HEK293 (cell line): ENCODE data around the gene PKD2L1.

Experiments used
- CTCF ChIA-PET: fragments of 350-600 bp; formaldehyde crosslinking; extraction: SDS; loops from one replicate; lab custom pipeline; 2021; ENCODE audit warnings: antibody characterized with exemption; lab: Yijun Ruan, JAX
- POLR2A ChIA-PET: fragments of 300-600 bp; formaldehyde crosslinking; extraction: SDS; loops from one replicate; lab custom pipeline; 2020; ENCODE audit warnings: antibody characterized with exemption, inconsistent platforms; lab: Yijun Ruan, JAX
- H3K27ac ChIP-seq: fragments of 200-500 bp; sonication (Bioruptor generic); 2 replicates; pipeline ENCODE4 v1.5.1; 2014; ENCODE audit warnings: low read depth, low read length, control low read depth, inconsistent platforms; ENCODE audit errors: extremely low read depth
- H3K36me3 ChIP-seq, 2 experiments: fragments of 200-500 bp in 1 of 2; sonication (Bioruptor generic) in 1 of 2; 1 replicate in 1 of 2; 2 replicates in 1 of 2; pipeline ENCODE4 v1.5.1; 2014 to 2017; ENCODE audit warnings: inconsistent platforms in 2 of 2, low read length in 2 of 2; ENCODE audit not compliant: control insufficient read depth in 2 of 2, insufficient read depth in 1 of 2
- H3K4me1 ChIP-seq: fragments of 200-500 bp; sonication (Bioruptor generic); 2 replicates; pipeline ENCODE4 v1.5.1; 2014; ENCODE audit warnings: mild to moderate bottlenecking, low read length, inconsistent platforms; ENCODE audit not compliant: control insufficient read depth, insufficient read depth
- H3K4me3 ChIP-seq: 2 replicates; pipeline ENCODE4 v1.5.1; 2011; ENCODE audit warnings: low read depth, mild to moderate bottlenecking, control low read depth, low read length, moderate library complexity
- H3K9me3 ChIP-seq: fragments of 200-500 bp; sonication (Bioruptor generic); 2 replicates; pipeline ENCODE4 v1.5.1; 2014; ENCODE audit warnings: low read depth, low read length, inconsistent platforms; ENCODE audit not compliant: control insufficient read depth, insufficient read depth
- IKZF3 ChIP-seq: fragments of 450-650 bp; IDR thresholded peaks from 2 replicates; pipeline ENCODE4 v1.5.0; 2018; ENCODE audit warnings: missing biosample characterization, mild to moderate bottlenecking, missing genetic modification characterization, moderate library complexity
- RBAK ChIP-seq: fragments of 450-650 bp; formaldehyde crosslinking; IDR thresholded peaks from 2 replicates; pipeline ENCODE4 v1.5.1; 2016; ENCODE audit warnings: missing biosample characterization, missing genetic modification characterization
- SP2 ChIP-seq: fragments of 450-650 bp; formaldehyde crosslinking; IDR thresholded peaks from 2 replicates; pipeline ENCODE4 v1.5.1; 2016; ENCODE audit warnings: missing biosample characterization, missing genetic modification characterization
- ZBTB1 ChIP-seq: fragments of 450-650 bp; formaldehyde crosslinking; IDR thresholded peaks from 2 replicates; pipeline ENCODE4 v1.5.1; 2016; ENCODE audit warnings: missing biosample characterization, missing genetic modification characterization
- ZBTB10 ChIP-seq: fragments of 450-650 bp; formaldehyde crosslinking; IDR thresholded peaks from 2 replicates; pipeline ENCODE4 v1.5.1; 2016; ENCODE audit warnings: missing biosample characterization, missing genetic modification characterization
- ZFP69B ChIP-seq: fragments of 450-650 bp; formaldehyde crosslinking; IDR thresholded peaks from 2 replicates; pipeline ENCODE4 v1.5.1; 2016; ENCODE audit warnings: missing biosample characterization, missing genetic modification characterization
- ZIC2 ChIP-seq: fragments of 450-650 bp; formaldehyde crosslinking; IDR thresholded peaks from 2 replicates; pipeline ENCODE4 v1.5.1; 2016; ENCODE audit warnings: missing biosample characterization, missing genetic modification characterization
- ZNF114 ChIP-seq: fragments of 450-650 bp; formaldehyde crosslinking; IDR thresholded peaks from 2 replicates; pipeline ENCODE4 v1.5.0; 2017; ENCODE audit warnings: missing biosample characterization, missing genetic modification characterization
- ZNF16 ChIP-seq: fragments of 450-650 bp; formaldehyde crosslinking; IDR thresholded peaks from 2 replicates; pipeline ENCODE4 v1.5.1; 2016; ENCODE audit warnings: low read depth, missing biosample characterization, missing genetic modification characterization
- ZNF214 ChIP-seq: fragments of 450-650 bp; formaldehyde crosslinking; IDR thresholded peaks from 2 replicates; pipeline ENCODE4 v1.5.1; 2017; ENCODE audit warnings: missing biosample characterization, mild to moderate bottlenecking, missing genetic modification characterization, borderline replicate concordance
- ZNF23 ChIP-seq: fragments of 450-650 bp; formaldehyde crosslinking; IDR thresholded peaks from 2 replicates; pipeline ENCODE4 v1.5.1; 2016; ENCODE audit warnings: missing biosample characterization, missing genetic modification characterization, borderline replicate concordance
- ZNF341 ChIP-seq: fragments of 450-650 bp; formaldehyde crosslinking; IDR thresholded peaks from 2 replicates; pipeline ENCODE4; 2016; ENCODE audit warnings: low read depth, missing biosample characterization, missing genetic modification characterization
- ZNF416 ChIP-seq: fragments of 450-650 bp; formaldehyde crosslinking; IDR thresholded peaks from 2 replicates; pipeline ENCODE4 v1.5.1; 2016; ENCODE audit warnings: missing biosample characterization, missing genetic modification characterization
- ZNF473 ChIP-seq: fragments of 450-650 bp; formaldehyde crosslinking; IDR thresholded peaks from 2 replicates; pipeline ENCODE4 v1.5.1; 2017; ENCODE audit warnings: missing biosample characterization, missing genetic modification characterization
- ZNF488 ChIP-seq: fragments of 450-650 bp; formaldehyde crosslinking; IDR thresholded peaks from 2 replicates; pipeline ENCODE4 v1.5.1; 2016; ENCODE audit warnings: missing biosample characterization, missing genetic modification characterization
- ZNF521 ChIP-seq: fragments of 450-650 bp; formaldehyde crosslinking; IDR thresholded peaks from 2 replicates; pipeline ENCODE4 v1.5.1; 2017; ENCODE audit warnings: missing biosample characterization, mild to moderate bottlenecking, missing genetic modification characterization
- ZNF560 ChIP-seq: fragments of 450-650 bp; formaldehyde crosslinking; IDR thresholded peaks from 2 replicates; pipeline ENCODE4 v1.5.1; 2017; ENCODE audit warnings: missing biosample characterization, missing genetic modification characterization, borderline replicate concordance
- ZNF664 ChIP-seq: fragments of 450-650 bp; formaldehyde crosslinking; IDR thresholded peaks from 2 replicates; pipeline ENCODE4 v1.5.1; 2016; ENCODE audit warnings: missing biosample characterization, missing genetic modification characterization
- ZNF791 ChIP-seq: fragments of 450-650 bp; formaldehyde crosslinking; IDR thresholded peaks from 2 replicates; pipeline ENCODE4 v1.5.1; 2016; ENCODE audit warnings: missing biosample characterization, missing genetic modification characterization
- ZNF792 ChIP-seq: fragments of 450-650 bp; formaldehyde crosslinking; IDR thresholded peaks from 2 replicates; pipeline ENCODE4 v1.5.1; 2016; ENCODE audit warnings: missing biosample characterization, missing genetic modification characterization
- TF ChIP-seq, protein P1 (sequence below): fragments of 450-650 bp; formaldehyde crosslinking; IDR thresholded peaks from 2 replicates; pipeline ENCODE4 v1.5.1; 2016; ENCODE audit warnings: missing biosample characterization, missing genetic modification characterization
- TF ChIP-seq, protein P2 (sequence below): fragments of 450-650 bp; formaldehyde crosslinking; IDR thresholded peaks from 2 replicates; pipeline ENCODE4 v1.5.1; 2016; ENCODE audit warnings: missing biosample characterization, missing genetic modification characterization
- TF ChIP-seq, protein P3 (sequence below): fragments of 450-650 bp; formaldehyde crosslinking; IDR thresholded peaks from 2 replicates; pipeline ENCODE4 v1.5.1; 2016; ENCODE audit warnings: missing biosample characterization, missing genetic modification characterization

Gene PKD2L1

DNA sequence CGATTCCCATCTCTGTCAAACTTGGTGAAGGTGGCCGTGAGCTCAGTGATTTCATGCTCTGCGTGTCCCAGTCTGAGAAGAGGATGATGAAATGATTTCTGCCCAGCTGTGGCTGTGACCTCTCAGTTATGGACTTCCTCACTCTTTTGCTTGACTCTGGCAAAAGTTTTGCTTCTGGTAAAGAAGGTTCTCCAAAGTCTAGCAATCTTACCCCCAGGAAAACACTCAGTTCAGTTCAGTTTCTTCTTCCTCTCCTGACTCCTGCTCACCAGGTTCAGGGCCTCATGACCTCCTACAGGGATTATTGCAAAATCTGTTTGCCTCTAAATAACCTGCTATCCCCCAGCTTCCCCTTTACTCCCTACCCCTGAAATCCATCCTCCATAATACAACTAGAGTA, 38.7 kb downstream of the PKD2L1 start (continued):
- TF ChIP-seq ZIC2 (tag by site-specific recombination) (no peak), ZNF114 (tag by site-specific recombination) (no peak)
- TF ChIP-seq, protein P1, sequence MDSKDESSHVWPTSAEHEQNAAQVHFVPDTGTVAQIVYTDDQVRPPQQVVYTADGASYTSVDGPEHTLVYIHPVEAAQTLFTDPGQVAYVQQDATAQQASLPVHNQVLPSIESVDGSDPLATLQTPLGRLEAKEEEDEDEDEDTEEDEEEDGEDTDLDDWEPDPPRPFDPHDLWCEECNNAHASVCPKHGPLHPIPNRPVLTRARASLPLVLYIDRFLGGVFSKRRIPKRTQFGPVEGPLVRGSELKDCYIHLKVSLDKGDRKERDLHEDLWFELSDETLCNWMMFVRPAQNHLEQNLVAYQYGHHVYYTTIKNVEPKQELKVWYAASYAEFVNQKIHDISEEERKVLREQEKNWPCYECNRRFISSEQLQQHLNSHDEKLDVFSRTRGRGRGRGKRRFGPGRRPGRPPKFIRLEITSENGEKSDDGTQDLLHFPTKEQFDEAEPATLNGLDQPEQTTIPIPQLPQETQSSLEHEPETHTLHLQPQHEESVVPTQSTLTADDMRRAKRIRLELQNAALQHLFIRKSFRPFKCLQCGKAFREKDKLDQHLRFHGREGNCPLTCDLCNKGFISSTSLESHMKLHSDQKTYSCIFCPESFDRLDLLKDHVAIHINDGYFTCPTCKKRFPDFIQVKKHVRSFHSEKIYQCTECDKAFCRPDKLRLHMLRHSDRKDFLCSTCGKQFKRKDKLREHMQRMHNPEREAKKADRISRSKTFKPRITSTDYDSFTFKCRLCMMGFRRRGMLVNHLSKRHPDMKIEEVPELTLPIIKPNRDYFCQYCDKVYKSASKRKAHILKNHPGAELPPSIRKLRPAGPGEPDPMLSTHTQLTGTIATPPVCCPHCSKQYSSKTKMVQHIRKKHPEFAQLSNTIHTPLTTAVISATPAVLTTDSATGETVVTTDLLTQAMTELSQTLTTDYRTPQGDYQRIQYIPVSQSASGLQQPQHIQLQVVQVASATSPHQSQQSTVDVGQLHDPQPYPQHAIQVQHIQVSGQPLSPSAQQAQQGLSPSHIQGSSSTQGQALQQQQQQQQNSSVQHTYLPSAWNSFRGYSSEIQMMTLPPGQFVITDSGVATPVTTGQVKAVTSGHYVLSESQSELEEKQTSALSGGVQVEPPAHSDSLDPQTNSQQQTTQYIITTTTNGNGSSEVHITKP = no peak

GRCh38 chr10:100289641-100290040, 40.4 kb downstream of the PKD2L1 start:
- ChIA-PET POLR2A (no interaction called here), CTCF (interaction anchor here (1.1 kb wide), 1 partner anchor 53 kb away, joined by 3 read pairs; no protein-coding TSS in a partner anchor)
- no peaks in the 10 kb centered on the region for H3K4me1 ChIP-seq
- H3K4me3 ChIP-seq = no peak overlapping the region
- no peak for TF ChIP-seq ZNF416 (tag by site-specific recombination)
- no peak for TF ChIP-seq ZNF214 (tag by site-specific recombination)
- H3K27ac ChIP-seq = no peak overlapping the region
- H3K36me3 ChIP-seq = peaks cover 0 to 4% of the 10 kb centered on the region in 2 experiments; a peak in 1 of 3 replicates
- no peaks in the 10 kb centered on the region for H3K9me3 ChIP-seq

DNA sequence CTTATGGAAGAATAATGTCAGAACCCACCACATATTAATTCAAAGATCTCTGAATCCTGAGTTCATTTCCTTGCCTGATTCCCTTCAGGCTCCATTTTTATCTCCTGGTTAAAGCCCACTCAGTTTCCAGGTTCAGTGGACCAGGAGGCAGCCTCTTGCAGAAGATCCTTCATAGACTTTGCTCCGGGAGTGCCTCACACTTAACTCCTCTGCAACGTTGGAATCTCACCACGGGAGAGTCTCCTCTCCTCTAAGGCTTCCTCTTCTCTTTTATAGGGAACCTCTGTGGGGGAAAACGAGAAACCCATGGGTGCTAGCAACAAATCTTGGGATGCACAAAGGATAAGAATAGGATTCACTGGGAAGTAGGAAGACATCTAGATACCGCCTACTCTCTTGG, 41.8 kb downstream of the PKD2L1 start:
- ChIA-PET CTCF (interaction anchor here (0.6 kb wide), 1 partner anchor 191 kb away, joined by 3 read pairs; no protein-coding TSS in a partner anchor), POLR2A (no interaction called here)
- H3K4me1 ChIP-seq = no peaks in the 10 kb centered on the region; the same call in 1 of the 2 replicates
- peaks cover 10 to 12% of the 10 kb centered on the region in 2 experiments for H3K36me3 ChIP-seq
- TF ChIP-seq ZFP69B (no peak), ZNF521 (tag by site-specific recombination) (no peak), ZNF16 (tag by site-specific recombination) (no peak), ZNF560 (tag by site-specific recombination) (no peak), ZNF473 (tag by site-specific recombination) (no peak), RBAK (tag by site-specific recombination) (no peak), ZNF792 (tag by site-specific recombination) (no peak), IKZF3 (tag by site-specific recombination) (no peak), SP2 (tag by site-specific recombination) (no peak), ZNF341 (tag by site-specific recombination) (no peak), ZBTB10 (tag by site-specific recombination) (no peak), ZBTB1 (no peak), ZNF791 (tag by site-specific recombination) (no peak), ZNF488 (tag by site-specific recombination) (no peak), ZNF23 (tag by site-specific recombination) (no peak), ZNF664 (no peak)
- TF ChIP-seq, protein P2, sequence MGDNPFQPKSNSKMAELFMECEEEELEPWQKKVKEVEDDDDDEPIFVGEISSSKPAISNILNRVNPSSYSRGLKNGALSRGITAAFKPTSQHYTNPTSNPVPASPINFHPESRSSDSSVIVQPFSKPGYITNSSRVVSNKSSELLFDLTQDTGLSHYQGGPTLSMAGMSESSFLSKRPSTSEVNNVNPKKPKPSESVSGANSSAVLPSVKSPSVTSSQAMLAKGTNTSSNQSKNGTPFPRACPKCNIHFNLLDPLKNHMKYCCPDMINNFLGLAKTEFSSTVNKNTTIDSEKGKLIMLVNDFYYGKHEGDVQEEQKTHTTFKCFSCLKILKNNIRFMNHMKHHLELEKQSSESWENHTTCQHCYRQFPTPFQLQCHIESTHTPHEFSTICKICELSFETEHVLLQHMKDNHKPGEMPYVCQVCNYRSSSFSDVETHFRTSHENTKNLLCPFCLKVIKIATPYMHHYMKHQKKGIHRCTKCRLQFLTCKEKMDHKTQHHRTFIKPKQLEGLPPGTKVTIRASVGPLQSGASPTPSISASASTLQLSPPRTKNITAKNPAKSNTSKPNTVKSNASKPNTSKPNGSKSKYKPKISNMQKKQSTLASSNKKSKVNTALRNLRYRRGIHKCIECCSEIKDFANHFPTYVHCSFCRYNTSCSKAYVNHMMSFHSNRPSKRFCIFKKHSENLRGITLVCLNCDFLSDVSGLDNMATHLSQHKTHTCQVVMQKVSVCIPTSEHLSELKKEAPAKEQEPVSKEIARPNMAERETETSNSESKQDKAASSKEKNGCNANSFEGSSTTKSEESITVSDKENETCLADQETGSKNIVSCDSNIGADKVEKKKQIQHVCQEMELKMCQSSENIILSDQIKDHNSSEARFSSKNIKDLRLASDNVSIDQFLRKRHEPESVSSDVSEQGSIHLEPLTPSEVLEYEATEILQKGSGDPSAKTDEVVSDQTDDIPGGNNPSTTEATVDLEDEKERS (tag by site-specific recombination) = no peak
- TF ChIP-seq, protein P3, sequence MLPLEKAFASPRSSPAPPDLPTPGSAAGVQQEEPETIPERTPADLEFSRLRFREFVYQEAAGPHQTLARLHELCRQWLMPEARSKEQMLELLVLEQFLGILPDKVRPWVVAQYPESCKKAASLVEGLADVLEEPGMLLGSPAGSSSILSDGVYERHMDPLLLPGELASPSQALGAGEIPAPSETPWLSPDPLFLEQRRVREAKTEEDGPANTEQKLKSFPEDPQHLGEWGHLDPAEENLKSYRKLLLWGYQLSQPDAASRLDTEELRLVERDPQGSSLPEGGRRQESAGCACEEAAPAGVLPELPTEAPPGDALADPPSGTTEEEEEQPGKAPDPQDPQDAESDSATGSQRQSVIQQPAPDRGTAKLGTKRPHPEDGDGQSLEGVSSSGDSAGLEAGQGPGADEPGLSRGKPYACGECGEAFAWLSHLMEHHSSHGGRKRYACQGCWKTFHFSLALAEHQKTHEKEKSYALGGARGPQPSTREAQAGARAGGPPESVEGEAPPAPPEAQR = no peak
- H3K27ac ChIP-seq = no peak overlapping the region
- no peak overlapping the region for H3K4me3 ChIP-seq
- no peaks in the 10 kb centered on the region for H3K9me3 ChIP-seq
